CD8-positive, alpha-beta memory T cell (primary cell): ENCODE results near the gene CSH1. TPM values are rescaled to one million over a fixed set of nuclear protein-coding genes. Genes with fewer than 3 reads are reported as not detected.
A peak's percentile ranks its signal among the peaks of the same experiment; 100 is the strongest.

Experiments
- CTCF ChIA-PET: fragments of 350-600 bp; sonication (Branson Sonifier 250); formaldehyde crosslinking; loops from one replicate; lab custom pipeline; 2021; ENCODE audit warnings: antibody characterized with exemption; lab: Charles Lee
- POLR2A ChIA-PET: fragments of 350-600 bp; sonication (Branson Sonifier 250); formaldehyde crosslinking; loops from one replicate; lab custom pipeline; 2021; ENCODE audit warnings: antibody characterized with exemption; lab: Charles Lee
- DNase-seq, 5 donors: peaks; one replicate each; pipeline versions ENCODE4 v3.0.0 to v3.0.0-alpha.2; 2020 to 2022; ENCODE audit warnings: mixed read lengths in 1 of 5
- H3K27ac ChIP-seq: one replicate; pipeline ENCODE4 v1.7.0; 2013; ENCODE audit warnings: low read depth, mild to moderate bottlenecking, low read length, moderate library complexity
- H3K27me3 ChIP-seq: 2 replicates; pipeline ENCODE4 v1.7.0; 2013; ENCODE audit warnings: low read length, mild to moderate bottlenecking; ENCODE audit not compliant: insufficient read depth, poor library complexity, severe bottlenecking
- H3K36me3 ChIP-seq: 2 replicates; pipeline ENCODE4 v1.7.0; 2013; ENCODE audit warnings: mild to moderate bottlenecking, low read length, moderate library complexity; ENCODE audit not compliant: insufficient read depth
- H3K4me1 ChIP-seq: 2 replicates; pipeline ENCODE4 v1.7.0; 2013; ENCODE audit warnings: mild to moderate bottlenecking, low read length, moderate library complexity; ENCODE audit not compliant: insufficient read depth
- H3K4me3 ChIP-seq: 2 replicates; pipeline ENCODE4 v1.7.0; 2013; ENCODE audit warnings: mild to moderate bottlenecking, low read length
- H3K9me3 ChIP-seq: 2 replicates; pipeline ENCODE4 v1.7.0; 2013; ENCODE audit warnings: mild to moderate bottlenecking, low read length
- H3K27ac Mint-ChIP-seq, 8 donors: one replicate each; pipeline ENCODE4 v1.8.0; 2020 to 2021; ENCODE audit warnings: mixed read lengths in 8 of 8, mild to moderate bottlenecking in 6 of 8, inconsistent platforms in 3 of 8, moderate library complexity in 3 of 8
- H3K27me3 Mint-ChIP-seq, 2 donors: one replicate each; pipeline ENCODE4 v1.8.0; 2020 to 2021; ENCODE audit warnings: mixed read lengths in 2 of 2, mild to moderate bottlenecking in 1 of 2, moderate library complexity in 1 of 2
- H3K36me3 Mint-ChIP-seq, 3 donors: one replicate each; pipeline ENCODE4 v1.8.0; 2020 to 2021; ENCODE audit warnings: mixed read lengths in 3 of 3, inconsistent platforms in 1 of 3, mild to moderate bottlenecking in 1 of 3
- H3K4me1 Mint-ChIP-seq, 3 donors: one replicate each; pipeline ENCODE4 v1.8.0; 2020 to 2021; ENCODE audit warnings: mixed read lengths in 3 of 3, inconsistent platforms in 1 of 3, mild to moderate bottlenecking in 1 of 3
- H3K4me3 Mint-ChIP-seq, 7 donors: one replicate each; pipeline ENCODE4 v1.8.0; 2020 to 2021; ENCODE audit warnings: mixed read lengths in 7 of 7, mild to moderate bottlenecking in 6 of 7, moderate library complexity in 4 of 7, inconsistent platforms in 2 of 7
- H3K9me3 Mint-ChIP-seq, 5 donors: one replicate each; pipeline ENCODE4 v1.8.0; 2020 to 2022; ENCODE audit warnings: mixed read lengths in 5 of 5, mild to moderate bottlenecking in 3 of 5, moderate library complexity in 2 of 5, inconsistent platforms in 1 of 5
- polyA plus RNA-seq: library from polyadenylated mRNA; unstranded; fragments of 300-500 nt; fragmentation: Illumina TruSeq; gene quantifications from one replicate; pipeline ENCODE4 v1.2.3, GENCODE V29; 2021
- total RNA-seq, 2 experiments: library from RNA; stranded (reverse); gene quantifications; one replicate each; pipeline ENCODE4 v1.2.3, GENCODE V29; 2021

CSH1 gene
- total and polyA plus RNA-seq, 3 experiments from 2014 or later, result not detected

- H3K36me3 ChIP-seq, result no peaks in the 10 kb centered on the region
- no peaks in the 10 kb centered on the region for H3K9me3 ChIP-seq
- peaks cover 20 to 30% (median 23%) of the 10 kb centered on the region in 3 donors for H3K4me1 Mint-ChIP-seq
- no peaks in the 10 kb centered on the region for H3K27me3 ChIP-seq
- peaks cover 0 to 10% (median 0%) of the 10 kb centered on the region in 3 donors for H3K36me3 Mint-ChIP-seq
- DNase-seq, result no peak
- no peak overlapping the region for H3K27ac ChIP-seq
- CTCF ChIA-PET, result interaction anchor here (1.2 to 5.2 kb wide), 7 partner anchors 13 to 213 kb away, joined by 3 to 27 read pairs (median 10); partner anchors contain the start of genes CSHL1, GH1 and ICAM2
- peaks cover 24% of the 10 kb centered on the region for H3K4me1 ChIP-seq
- peak overlapping the region in 7 of 8 donors; percentile 66 to 93 (median 86) for H3K27ac Mint-ChIP-seq
- H3K27me3 Mint-ChIP-seq, result peaks cover 0 to 3% of the 10 kb centered on the region in 2 donors
- H3K4me3 Mint-ChIP-seq, result peak overlapping the region; percentile 38 to 90 (median 75)
- peak overlapping the region; percentile 68 for H3K4me3 ChIP-seq
- POLR2A ChIA-PET, result interaction anchor here (0.6 to 2.4 kb wide), 3 partner anchors 14 to 597 kb away, joined by 3 to 14 read pairs (median 7); no protein-coding TSS in a partner anchor
- H3K9me3 Mint-ChIP-seq, result no peaks in the 10 kb centered on the region
These were observed 36.3 kb upstream of the CSH1 start for GRCh38 chr17:63932721-63933120.

GRCh38 chr17:63931981-63932561, 35.7 kb upstream of the CSH1 start, which contains the start of gene CD79B:
Gene CD79B, minus strand, starts transcription at chr17:63932331. Its CDS starts 70 bp downstream, at chr17:63932261.
- Histone ChIP-seq H3K9me3 (no peaks in the 10 kb centered on the region), H3K27me3 (no peaks in the 10 kb centered on the region), H3K4me1 (peaks cover 24% of the 10 kb centered on the region), H3K4me3 (peak within 1 kb of the TSS; percentile 68), H3K36me3 (no peaks in the 10 kb centered on the region), H3K27ac (peak within 1 kb of the TSS; percentile 27)
- Mint-ChIP-seq H3K4me1 (peaks cover 20 to 30% (median 23%) of the 10 kb centered on the region in 3 donors), H3K4me3 (peak within 1 kb of the TSS; percentile 75 to 93 (median 90)), H3K27ac (peak within 1 kb of the TSS; percentile 81 to 96 (median 91)), H3K36me3 (peaks cover 0 to 10% (median 0%) of the 10 kb centered on the region in 3 donors), H3K9me3 (no peaks in the 10 kb centered on the region), H3K27me3 (no peaks in the 10 kb centered on the region)
- ChIA-PET POLR2A (interaction anchor here (0.6 to 2.4 kb wide), 4 partner anchors 14 to 598 kb away, joined by 3 to 14 read pairs (median 6); no protein-coding TSS in a partner anchor), CTCF (interaction anchor here (1.4 to 5.2 kb wide), 7 partner anchors 12 to 214 kb away, joined by 3 to 27 read pairs (median 10); partner anchors contain the start of genes GH1 and ICAM2)
- peak in 3 of 5 donors; percentile 10 to 39 (median 31) for DNase-seq

GRCh38 chr17:63930951-63931575, 34.7 kb upstream of the CSH1 start:
- Histone ChIP-seq H3K27me3 (no peaks in the 10 kb centered on the region), H3K27ac (peak overlapping the region; percentile 27), H3K36me3 (no peaks in the 10 kb centered on the region), H3K4me1 (peaks cover 24% of the 10 kb centered on the region), H3K9me3 (no peaks in the 10 kb centered on the region), H3K4me3 (peak overlapping the region; percentile 68)
- H3K9me3 Mint-ChIP-seq, result no peaks in the 10 kb centered on the region
- peaks cover 0 to 10% (median 0%) of the 10 kb centered on the region in 3 donors for H3K36me3 Mint-ChIP-seq
- no peaks in the 10 kb centered on the region for H3K27me3 Mint-ChIP-seq
- ChIA-PET CTCF (interaction anchor here (0.5 to 5.2 kb wide), 10 partner anchors 11 to 215 kb away, joined by 3 to 27 read pairs (median 4); partner anchors contain the start of genes GH1 and ICAM2), POLR2A (interaction anchor here (0.7 to 2.4 kb wide), 2 partner anchors 15 to 215 kb away, joined by 4 to 14 read pairs; no protein-coding TSS in a partner anchor)
- H3K4me3 Mint-ChIP-seq, result peak overlapping the region; percentile 75 to 93 (median 90)
- peaks cover 20 to 30% (median 23%) of the 10 kb centered on the region in 3 donors for H3K4me1 Mint-ChIP-seq
- peak; percentile 40 to 74 (median 60) for DNase-seq
- peak overlapping the region; percentile 81 to 96 (median 91) for H3K27ac Mint-ChIP-seq

GRCh38 chr17:63929860-63930766, 33.7 kb upstream of the CSH1 start:
- Mint-ChIP-seq H3K36me3 (peaks cover 0 to 10% (median 0%) of the 10 kb centered on the region in 3 donors), H3K27me3 (no peaks in the 10 kb centered on the region), H3K4me1 (peaks cover 20 to 30% (median 23%) of the 10 kb centered on the region in 3 donors), H3K27ac (peak overlapping the region in 7 of 8 donors; percentile 38 to 96 (median 87)), H3K4me3 (peak overlapping the region in 6 of 7 donors; percentile 5 to 93 (median 86)), H3K9me3 (no peaks in the 10 kb centered on the region)
- Histone ChIP-seq H3K27me3 (no peaks in the 10 kb centered on the region), H3K36me3 (no peaks in the 10 kb centered on the region), H3K27ac (no peak overlapping the region), H3K9me3 (no peaks in the 10 kb centered on the region), H3K4me1 (peaks cover 24% of the 10 kb centered on the region), H3K4me3 (no peak overlapping the region)
- peak in 1 of 5 donors; percentile 39 for DNase-seq
- ChIA-PET POLR2A (no interaction called here), CTCF (interaction anchor here (0.9 to 5.2 kb wide), 7 partner anchors 11 to 99 kb away, joined by 3 to 27 read pairs (median 11); partner anchors contain the start of gene GH1)

GRCh38 chr17:63928966-63929695, 32.8 kb upstream of the CSH1 start:
- Mint-ChIP-seq H3K9me3 (no peaks in the 10 kb centered on the region), H3K27ac (peak overlapping the region in 1 of 8 donors; percentile 63), H3K27me3 (no peaks in the 10 kb centered on the region), H3K4me3 (peak overlapping the region in 3 of 7 donors; percentile 1 to 57 (median 18)), H3K36me3 (peaks cover 0 to 10% (median 0%) of the 10 kb centered on the region in 3 donors), H3K4me1 (peaks cover 20 to 30% (median 23%) of the 10 kb centered on the region in 3 donors)
- Histone ChIP-seq H3K36me3 (no peaks in the 10 kb centered on the region), H3K27ac (no peak overlapping the region), H3K4me3 (no peak overlapping the region), H3K4me1 (peaks cover 24% of the 10 kb centered on the region), H3K9me3 (no peaks in the 10 kb centered on the region), H3K27me3 (no peaks in the 10 kb centered on the region)
- ChIA-PET POLR2A (no interaction called here), CTCF (interaction anchor here (0.9 to 5.2 kb wide), 7 partner anchors 8 to 100 kb away, joined by 3 to 27 read pairs (median 4); partner anchors contain the start of gene GH1)
- peak in 1 of 5 donors; percentile 19 for DNase-seq

- no peaks in the 10 kb centered on the region for H3K36me3 ChIP-seq
- Mint-ChIP-seq H3K4me3 (peak overlapping the region in 1 of 7 donors; percentile 40), H3K9me3 (no peaks in the 10 kb centered on the region), H3K36me3 (peaks cover 0 to 10% (median 0%) of the 10 kb centered on the region in 3 donors), H3K27me3 (no peaks in the 10 kb centered on the region), H3K4me1 (peaks cover 19 to 28% (median 23%) of the 10 kb centered on the region in 3 donors), H3K27ac (no peak overlapping the region)
- DNase-seq, result peak in 1 of 5 donors; percentile 38
- no peaks in the 10 kb centered on the region for H3K27me3 ChIP-seq
- no peak overlapping the region for H3K4me3 ChIP-seq
- ChIA-PET POLR2A (no interaction called here), CTCF (interaction anchor here (1.4 to 5.2 kb wide), 5 partner anchors 9 to 97 kb away, joined by 3 to 27 read pairs (median 12); partner anchors contain the start of gene GH1)
- peaks cover 24% of the 10 kb centered on the region for H3K4me1 ChIP-seq
- no peak overlapping the region for H3K27ac ChIP-seq
- H3K9me3 ChIP-seq, result no peaks in the 10 kb centered on the region
These were observed 31.8 kb upstream of the CSH1 start for GRCh38 chr17:63928172-63928666.
